Mesendoderm (in vitro differentiated cells): ENCODE results near the gene KLF4.

Experiments used
- DNase-seq: peaks from one replicate; pipeline ENCODE4 v3.0.0; 2013
- H2AK5ac ChIP-seq: 2 replicates; pipeline ENCODE4 v1.6.1; 2013; ENCODE audit warnings: low read length, inconsistent platforms
- H2BK120ac ChIP-seq: 2 replicates; pipeline ENCODE4 v1.6.1; 2013; ENCODE audit warnings: low read depth, mild to moderate bottlenecking, low read length, moderate library complexity, mixed read lengths
- H2BK15ac ChIP-seq: replicated peaks from 2 replicates; pipeline ENCODE4 v1.6.1; 2013; ENCODE audit warnings: low read depth, mild to moderate bottlenecking, moderate library complexity
- H2BK5ac ChIP-seq: 2 replicates; pipeline ENCODE4 v1.6.1; 2013; ENCODE audit warnings: low read length, inconsistent platforms
- H3K18ac ChIP-seq: 2 replicates; pipeline ENCODE4 v1.6.1; 2013; ENCODE audit warnings: mild to moderate bottlenecking, low read length, mixed read lengths
- H3K23ac ChIP-seq: one replicate; pipeline ENCODE4 v1.6.1; 2013; ENCODE audit warnings: low read length
- H3K27ac ChIP-seq: 2 replicates; pipeline ENCODE4 v1.5.1; 2013; ENCODE audit warnings: low read depth, mild to moderate bottlenecking, inconsistent platforms, low read length, moderate library complexity
- H3K27me3 ChIP-seq: 2 replicates; pipeline ENCODE4 v1.6.1; 2013; ENCODE audit warnings: low read length, control low read depth, mild to moderate bottlenecking, inconsistent platforms; ENCODE audit not compliant: insufficient read depth, poor library complexity
- H3K36me3 ChIP-seq: 2 replicates; pipeline ENCODE4 v1.6.1; 2013; ENCODE audit warnings: low read length, inconsistent platforms; ENCODE audit not compliant: control insufficient read depth, insufficient read depth
- H3K4ac ChIP-seq: one replicate; pipeline ENCODE4 v1.6.1; 2013; ENCODE audit warnings: low read depth, mild to moderate bottlenecking, low read length, moderate library complexity
- H3K4me1 ChIP-seq: 2 replicates; pipeline ENCODE4 v1.6.1; 2013; ENCODE audit warnings: low read depth, low read length, inconsistent platforms; ENCODE audit not compliant: control insufficient read depth
- H3K4me2 ChIP-seq: 2 replicates; pipeline ENCODE4 v1.6.1; 2013; ENCODE audit warnings: low read length
- H3K4me3 ChIP-seq: 2 replicates; pipeline ENCODE4 v1.5.1; 2013; ENCODE audit warnings: mild to moderate bottlenecking, low read length
- H3K56ac ChIP-seq: one replicate; pipeline ENCODE4 v1.6.1; 2013; ENCODE audit warnings: low read length
- H3K79me1 ChIP-seq: 2 replicates; pipeline ENCODE4 v1.6.1; 2013; ENCODE audit warnings: low read length, inconsistent platforms
- H3K79me2 ChIP-seq: 2 replicates; pipeline ENCODE4 v1.6.1; 2013; ENCODE audit warnings: mild to moderate bottlenecking, low read length; ENCODE audit not compliant: control insufficient read depth, insufficient read depth
- H3K9ac ChIP-seq: 2 replicates; pipeline ENCODE4 v1.6.1; 2013; ENCODE audit warnings: low read length, inconsistent platforms
- H4K5ac ChIP-seq: one replicate; pipeline ENCODE4 v1.6.1; 2013; ENCODE audit warnings: low read length
- H4K8ac ChIP-seq: one replicate; pipeline ENCODE4 v1.6.1; 2013; ENCODE audit warnings: low read depth, mild to moderate bottlenecking, control low read depth, low read length, moderate library complexity
- WGBS: extraction: QIAGEN DNeasy Blood & Tissue Kit; methylation state at CpG from one replicate; pipeline ENCODE4 v1.1.7; 2013; ENCODE audit warnings: low lambda C conversion rate, missing lambda C conversion rate; ENCODE audit not compliant: insufficient coverage; ENCODE audit errors: extremely low coverage; 5-methylcytosine and 5-hydroxymethylcytosine counted together

Gene KLF4

GRCh38 chr9:107465467-107466451 is 23.8 kb downstream of the KLF4 start:
- Histone ChIP-seq H2BK5ac (no peak overlapping the region), H4K5ac (no peak overlapping the region), H3K9ac (peak overlapping the region; percentile 65), H2AK5ac (no peak overlapping the region), H3K4me3 (no peak overlapping the region), H2BK15ac (no peak overlapping the region), H3K79me1 (no peaks in the 10 kb centered on the region), H3K4ac (no peak overlapping the region), H4K8ac (no peak overlapping the region), H3K23ac (no peak overlapping the region), H3K27me3 (peaks cover 8% of the 10 kb centered on the region), H3K4me1 (peaks cover 2% of the 10 kb centered on the region), H3K4me2 (peak overlapping the region; percentile 80), H3K27ac (no peak overlapping the region), H3K79me2 (no peaks in the 10 kb centered on the region), H3K36me3 (no peaks in the 10 kb centered on the region), H2BK120ac (no peak overlapping the region), H3K18ac (peak overlapping the region; percentile 33), H3K56ac (peak overlapping the region; percentile 85)
- DNase-seq = peak; percentile 51
- no CpG with 5 or more reads among the region's 75 CpGs for WGBS

- Histone ChIP-seq H3K4ac (no peak overlapping the region), H3K36me3 (no peaks in the 10 kb centered on the region), H3K79me2 (no peaks in the 10 kb centered on the region), H3K4me1 (peaks cover 5% of the 10 kb centered on the region), H2BK15ac (no peak overlapping the region), H3K18ac (no peak overlapping the region), H3K23ac (no peak overlapping the region), H4K8ac (no peak overlapping the region), H3K56ac (no peak overlapping the region), H3K27ac (no peak overlapping the region), H3K79me1 (no peaks in the 10 kb centered on the region), H3K4me2 (no peak overlapping the region), H3K4me3 (no peak overlapping the region), H3K9ac (no peak overlapping the region), H2BK120ac (no peak overlapping the region), H4K5ac (no peak overlapping the region), H2AK5ac (no peak overlapping the region), H2BK5ac (no peak overlapping the region), H3K27me3 (peaks cover 8% of the 10 kb centered on the region)
- DNase-seq = no peak
These were observed 25.1 kb downstream of the KLF4 start for GRCh38 chr9:107464516-107464915.

- Histone ChIP-seq H4K5ac (no peak overlapping the region), H3K23ac (no peak overlapping the region), H2BK120ac (no peak overlapping the region), H3K4ac (no peak overlapping the region), H2AK5ac (no peak overlapping the region), H3K79me2 (no peaks in the 10 kb centered on the region), H3K27ac (no peak overlapping the region), H3K36me3 (no peaks in the 10 kb centered on the region), H2BK15ac (no peak overlapping the region), H3K9ac (no peak overlapping the region), H2BK5ac (no peak overlapping the region), H3K27me3 (peaks cover 8% of the 10 kb centered on the region), H3K4me2 (no peak overlapping the region), H3K4me1 (peaks cover 5% of the 10 kb centered on the region), H3K18ac (no peak overlapping the region), H3K56ac (no peak overlapping the region), H4K8ac (no peak overlapping the region), H3K4me3 (no peak overlapping the region), H3K79me1 (no peaks in the 10 kb centered on the region)
- no peak for DNase-seq
- WGBS = no CpG with 5 or more reads among the region's 4 CpGs
These were observed 26.9 kb downstream of the KLF4 start for GRCh38 chr9:107462691-107463090.

- Histone ChIP-seq H3K9ac (peak overlapping the region; percentile 22), H2AK5ac (no peak overlapping the region), H3K27me3 (peaks cover 6% of the 10 kb centered on the region), H2BK120ac (no peak overlapping the region), H3K27ac (no peak overlapping the region), H3K4me2 (no peak overlapping the region), H4K5ac (no peak overlapping the region), H3K56ac (peak overlapping the region; percentile 74), H3K79me2 (no peaks in the 10 kb centered on the region), H3K18ac (peak overlapping the region; percentile 76), H3K4me3 (no peak overlapping the region), H2BK5ac (no peak overlapping the region), H3K79me1 (no peaks in the 10 kb centered on the region), H3K36me3 (no peaks in the 10 kb centered on the region), H4K8ac (no peak overlapping the region), H3K23ac (no peak overlapping the region), H2BK15ac (no peak overlapping the region), H3K4ac (no peak overlapping the region), H3K4me1 (peaks cover 4% of the 10 kb centered on the region)
- WGBS = no CpG with 5 or more reads among the region's 6 CpGs
- peak; percentile 97 for DNase-seq
These were observed 29.2 kb downstream of the KLF4 start for GRCh38 chr9:107460153-107461023.

- no peak overlapping the region for H3K4me2 ChIP-seq
- no peak overlapping the region for H2BK5ac ChIP-seq
- H2AK5ac ChIP-seq = no peak overlapping the region
- H4K5ac ChIP-seq = no peak overlapping the region
- peaks cover 2% of the 10 kb centered on the region for H3K4me1 ChIP-seq
- H3K27me3 ChIP-seq = no peaks in the 10 kb centered on the region
- H3K4ac ChIP-seq = no peak overlapping the region
- H3K36me3 ChIP-seq = no peaks in the 10 kb centered on the region
- H3K23ac ChIP-seq = no peak overlapping the region
- H3K18ac ChIP-seq = no peak overlapping the region
- H2BK120ac ChIP-seq = no peak overlapping the region
- DNase-seq = no peak
- no peaks in the 10 kb centered on the region for H3K79me1 ChIP-seq
- H4K8ac ChIP-seq = no peak overlapping the region
- H3K27ac ChIP-seq = no peak overlapping the region
- no peaks in the 10 kb centered on the region for H3K79me2 ChIP-seq
- H3K4me3 ChIP-seq = no peak overlapping the region
- WGBS = no CpG with 5 or more reads among the region's 6 CpGs
- no peak overlapping the region for H3K56ac ChIP-seq
- H3K9ac ChIP-seq = no peak overlapping the region
- no peak overlapping the region for H2BK15ac ChIP-seq
These were observed 34.0 kb downstream of the KLF4 start for GRCh38 chr9:107455425-107456135.
